ENCODE data around the gene WBP1.

The WBP1 gene

DNA sequence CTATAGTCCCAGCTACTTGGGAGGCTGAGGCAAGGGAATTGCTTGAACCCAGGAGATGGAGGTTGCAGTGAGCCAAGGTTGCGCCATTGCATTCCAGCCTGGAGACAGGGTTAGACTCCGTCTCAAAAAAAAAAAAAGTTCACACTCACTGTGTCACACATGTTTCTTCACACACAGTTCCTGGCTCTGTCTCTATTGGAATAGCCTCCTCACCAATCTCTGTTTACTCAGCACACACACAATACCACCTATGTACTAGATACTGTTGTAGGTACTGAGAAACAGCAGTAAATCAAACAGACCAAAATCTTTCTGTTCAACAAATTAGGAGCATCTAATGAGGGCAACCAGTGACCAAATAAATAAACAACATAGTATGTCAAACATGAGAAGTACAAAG, 27.9 kb downstream of the WBP1 start:
- no peak for DNase-seq

- DNase-seq: no peak
Observed at GRCh38 chr2:74488643-74489481, 30.6 kb downstream of the WBP1 start.

DNA sequence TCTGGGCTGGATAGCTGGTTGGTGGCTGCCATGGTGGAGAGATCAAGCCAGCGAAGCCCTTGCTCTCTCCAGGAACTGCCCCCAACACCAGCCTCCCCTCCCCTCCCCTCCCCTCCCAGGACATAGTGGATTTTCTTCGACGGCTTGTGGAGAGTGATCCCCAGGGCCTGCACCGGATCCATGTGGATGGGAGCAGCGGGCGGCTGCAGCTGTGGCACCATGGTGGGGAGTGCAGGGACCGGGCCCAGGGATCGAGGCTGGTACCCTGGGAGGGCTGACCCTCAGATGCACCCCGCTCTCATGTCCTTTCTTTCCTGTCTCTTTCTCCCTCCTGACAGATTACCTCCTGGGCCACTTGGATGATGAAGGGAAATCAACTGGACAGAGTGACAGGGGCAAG, 31.7 kb downstream of the WBP1 start:
- DNase-seq: no peak

DNA sequence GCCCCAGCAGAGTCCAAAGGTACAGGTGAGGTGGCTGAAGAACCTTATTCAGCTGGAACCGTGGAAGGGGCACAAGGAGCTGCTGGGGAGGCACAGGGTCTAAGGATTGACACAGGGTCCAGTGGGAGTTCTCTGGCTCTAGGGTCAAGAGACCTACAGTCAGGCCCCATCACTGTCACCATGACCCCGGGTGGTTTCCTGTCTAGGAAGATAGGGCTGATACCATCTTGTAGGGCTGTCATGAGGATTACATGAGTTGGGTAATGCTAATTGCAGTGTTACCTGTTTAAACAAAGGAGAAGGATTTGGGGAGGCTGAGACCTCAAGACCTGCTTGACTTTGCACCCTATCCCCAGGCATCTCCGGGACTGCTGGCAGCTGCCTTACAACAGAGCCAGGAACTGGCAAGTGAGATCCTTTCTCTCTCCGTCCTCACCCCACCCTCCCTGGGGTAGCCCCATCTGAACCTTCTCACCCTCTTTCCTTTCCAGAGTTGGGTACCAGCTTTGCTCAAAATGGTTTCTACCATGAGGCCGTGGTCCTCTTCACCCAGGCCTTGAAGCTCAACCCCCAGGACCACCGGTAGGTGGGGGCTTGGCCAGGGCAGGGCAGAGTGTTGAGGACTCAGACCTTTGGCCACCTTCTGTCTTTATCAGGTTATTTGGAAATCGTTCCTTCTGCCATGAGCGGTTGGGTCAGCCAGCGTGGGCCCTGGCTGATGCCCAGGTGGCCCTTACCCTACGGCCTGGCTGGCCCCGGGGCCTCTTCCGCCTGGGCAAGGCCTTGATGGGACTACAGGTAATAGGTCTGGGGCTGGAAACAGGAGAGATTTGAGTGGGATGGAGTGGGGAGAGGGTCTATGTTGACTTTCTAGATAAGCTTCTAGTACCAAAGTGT, 33.7 kb downstream of the WBP1 start:
- no peak for DNase-seq

- DNase-seq: no peak
Observed at GRCh38 chr2:74493546-74493945, 35.3 kb downstream of the WBP1 start.

- DNase-seq: no peak
Observed at GRCh38 chr2:74495440-74495839, 37.2 kb downstream of the WBP1 start.

GRCh38 chr2:74496997-74497776, 38.9 kb downstream of the WBP1 start:
- DNase-seq: no peak

GRCh38 chr2:74497777-74498499, 39.7 kb downstream of the WBP1 start:
- no peak for DNase-seq

- no peak for DNase-seq
Observed at GRCh38 chr2:74498500-74499266, 40.4 kb downstream of the WBP1 start.

GRCh38 chr2:74499267-74499939, 41.2 kb downstream of the WBP1 start, which contains the start of gene LBX2:
LBX2 (minus strand) TSS chr2:74499603; CDS start chr2:74499537, 66 bp downstream.
- no peak for DNase-seq

- no peak for DNase-seq
Observed at GRCh38 chr2:74499940-74500577, 41.8 kb downstream of the WBP1 start.

GRCh38 chr2:74500578-74500946, 42.3 kb downstream of the WBP1 start:
- no peak for DNase-seq

- no peak for DNase-seq
Observed at GRCh38 chr2:74501335-74502071, 43.3 kb downstream of the WBP1 start.

- no peak for DNase-seq
Observed at GRCh38 chr2:74502147-74502719, 44.0 kb downstream of the WBP1 start.

DNA sequence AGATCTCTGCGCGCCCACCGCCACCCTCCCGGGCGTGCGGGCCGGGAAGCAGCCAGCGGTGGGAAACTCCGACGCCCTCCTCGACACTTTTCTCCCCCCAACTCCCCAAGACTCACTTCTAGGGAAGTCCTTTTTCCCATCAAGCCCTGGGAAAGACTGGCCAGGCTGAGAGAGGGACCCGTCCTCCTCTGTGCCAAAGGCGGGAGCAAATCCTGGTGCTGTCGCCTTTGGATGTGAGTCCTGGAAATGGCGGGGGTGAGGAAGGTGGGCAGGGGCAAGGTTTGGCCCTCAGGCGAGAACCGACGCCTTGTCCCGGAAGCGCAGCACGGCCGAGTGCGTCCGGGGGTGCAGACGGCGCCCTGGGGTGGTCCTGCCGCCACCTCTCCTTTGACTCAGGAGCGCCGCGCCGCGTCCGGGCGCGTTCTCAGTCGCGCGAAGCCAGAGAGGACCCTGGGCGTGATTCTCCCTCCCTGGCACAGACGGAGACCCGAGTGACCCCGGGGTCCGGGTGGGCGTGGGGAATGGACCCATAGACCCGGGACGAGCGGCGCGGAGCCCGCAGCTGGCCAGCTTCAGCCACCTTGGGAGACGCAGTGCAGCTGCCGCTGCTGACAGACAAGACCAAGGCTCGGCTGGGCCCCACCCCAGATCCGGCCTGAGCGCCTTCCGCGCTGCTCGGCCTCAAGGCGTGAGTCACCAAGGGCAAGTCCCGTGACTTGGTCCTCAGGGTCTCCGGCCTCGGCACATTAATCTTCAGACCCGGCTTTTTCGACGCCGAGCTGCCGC, 44.7 kb downstream of the WBP1 start:
- no peak for DNase-seq

DNA sequence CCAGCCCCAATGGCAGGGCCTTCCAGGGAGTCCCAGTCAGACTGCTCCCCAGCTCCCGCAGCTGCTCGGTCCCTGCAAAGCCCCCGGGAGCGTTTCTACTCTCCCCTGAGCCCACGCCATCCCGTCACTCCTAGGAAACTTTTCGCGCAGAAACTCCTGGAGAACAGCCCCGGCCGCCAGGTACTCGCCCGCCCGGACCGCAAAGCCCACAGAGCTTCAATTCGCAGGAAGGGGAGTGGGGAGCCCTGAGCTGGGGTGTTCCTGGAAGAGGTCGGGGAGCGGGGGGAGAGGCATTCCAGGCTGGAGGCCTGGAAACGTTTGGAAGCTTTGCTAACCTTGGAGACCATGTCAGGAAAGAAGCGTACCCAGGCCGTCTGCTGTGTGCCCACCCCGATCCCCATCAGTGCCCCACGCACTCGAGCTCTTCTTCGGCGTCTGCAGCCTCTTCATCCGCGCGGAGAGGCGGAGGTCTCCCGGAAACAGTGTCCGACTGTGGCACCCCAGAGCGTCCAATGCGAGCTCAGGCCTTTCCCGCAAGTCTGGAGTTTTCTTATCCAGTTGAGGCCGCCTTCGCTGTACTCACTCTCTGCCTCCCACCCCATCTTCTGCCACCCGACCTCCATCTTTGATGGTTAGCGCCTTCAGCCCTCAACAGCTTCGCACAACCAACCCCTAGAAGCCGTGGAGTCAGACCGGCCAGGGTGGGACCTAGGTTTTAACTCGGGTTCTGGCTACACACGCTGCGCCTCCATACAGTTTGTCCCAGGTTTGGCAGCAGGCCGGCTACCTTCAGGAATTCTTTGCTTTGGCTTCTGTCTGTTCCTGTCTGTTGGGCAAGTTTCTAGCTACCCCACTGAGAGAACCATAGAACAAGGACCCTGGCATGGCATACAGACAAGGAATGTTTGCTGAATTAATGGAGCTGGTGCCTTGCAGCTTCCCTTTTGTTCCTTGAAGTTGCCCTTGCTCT, 45.6 kb downstream of the WBP1 start:
- no peak for DNase-seq

- DNase-seq: no peak
Observed at GRCh38 chr2:74504591-74504990, 46.4 kb downstream of the WBP1 start.
